Measurements from ENCODE around the gene TNIK.

- no peak for TF ChIP-seq CTCF (IDR thresholded peaks at IDR 0.05)
- no peak for TF ChIP-seq RAD21 (IDR thresholded peaks at IDR 0.05; ENCODE audit: low read length)
- no peak for TF ChIP-seq POLR2AphosphoS5 (IDR thresholded peaks at IDR 0.05; ENCODE audit: low read depth, low read length)
- TF ChIP-seq USF2 (IDR thresholded peaks at IDR 0.05; ENCODE audit: borderline replicate concordance, low read depth, low read length) = no peak
- TF ChIP-seq REST (IDR thresholded peaks at IDR 0.05; ENCODE audit: low read depth, low read length) = no peak
- no peak for TF ChIP-seq MAX (IDR thresholded peaks at IDR 0.05; ENCODE audit: low read depth)
- no peak for TF ChIP-seq ZBTB33 (IDR thresholded peaks at IDR 0.05; ENCODE audit: borderline replicate concordance, low read depth)
- no peak for TF ChIP-seq TCF12 (IDR thresholded peaks at IDR 0.05)
- TF ChIP-seq NFIC (IDR thresholded peaks at IDR 0.05; ENCODE audit: borderline replicate concordance) = no peak
- no peak for TF ChIP-seq TEAD4 (IDR thresholded peaks at IDR 0.05; ENCODE audit: borderline replicate concordance, insufficient read depth)
These were observed 234.5 kb downstream of the TNIK start for GRCh38 chr3:171225708-171226107.
